Activated CD4-positive, alpha-beta T cell treated with anti-CD3 and anti-CD28 coated beads, Interleukin-2, amount 50 U/mL, for 16 hours (primary cell): ENCODE data around the gene CD44.

Source experiments
- DNase-seq: peaks from one replicate; pipeline ENCODE4 v3.0.0-alpha.2; 2020

CD44 gene

DNA sequence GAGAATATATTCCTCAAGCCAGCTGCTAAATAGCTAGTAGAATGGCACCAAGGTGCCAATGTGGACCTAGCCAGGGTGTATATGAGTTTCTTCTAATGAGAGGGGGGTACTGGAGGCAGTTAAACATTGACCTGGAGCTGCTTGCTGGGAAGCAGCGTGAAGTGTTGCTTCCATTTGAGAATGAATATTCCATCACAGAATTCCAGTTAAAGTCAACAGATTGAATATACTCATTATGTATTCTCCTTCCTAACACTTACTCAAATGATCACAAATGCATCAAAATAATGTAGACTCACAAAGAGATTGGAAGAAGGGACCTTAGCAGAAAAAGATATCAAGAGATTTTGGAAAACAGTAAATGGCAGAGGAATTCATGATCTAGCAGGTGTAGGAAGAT is 102.1 kb downstream of the CD44 start:
- DNase-seq = no peak

DNA sequence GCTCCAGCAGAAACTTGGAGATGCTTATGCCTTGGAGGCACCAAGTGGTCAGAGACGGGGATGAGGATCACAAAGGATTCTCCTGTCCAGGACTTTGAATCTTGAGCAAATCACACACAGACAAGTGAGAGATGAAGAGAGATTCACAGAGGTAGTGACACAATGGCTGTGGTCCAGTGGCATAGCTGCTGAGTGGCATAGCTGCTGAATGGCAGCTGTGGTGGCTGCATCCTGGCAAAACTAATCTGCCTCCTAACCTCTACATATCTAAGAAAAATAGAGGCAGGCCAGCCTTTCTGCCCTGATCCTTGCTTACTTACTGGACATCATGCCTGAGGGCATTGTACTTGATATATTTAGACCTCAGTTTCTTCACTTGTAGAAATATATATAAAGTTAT is 102.6 kb downstream of the CD44 start:
- no peak for DNase-seq

DNA sequence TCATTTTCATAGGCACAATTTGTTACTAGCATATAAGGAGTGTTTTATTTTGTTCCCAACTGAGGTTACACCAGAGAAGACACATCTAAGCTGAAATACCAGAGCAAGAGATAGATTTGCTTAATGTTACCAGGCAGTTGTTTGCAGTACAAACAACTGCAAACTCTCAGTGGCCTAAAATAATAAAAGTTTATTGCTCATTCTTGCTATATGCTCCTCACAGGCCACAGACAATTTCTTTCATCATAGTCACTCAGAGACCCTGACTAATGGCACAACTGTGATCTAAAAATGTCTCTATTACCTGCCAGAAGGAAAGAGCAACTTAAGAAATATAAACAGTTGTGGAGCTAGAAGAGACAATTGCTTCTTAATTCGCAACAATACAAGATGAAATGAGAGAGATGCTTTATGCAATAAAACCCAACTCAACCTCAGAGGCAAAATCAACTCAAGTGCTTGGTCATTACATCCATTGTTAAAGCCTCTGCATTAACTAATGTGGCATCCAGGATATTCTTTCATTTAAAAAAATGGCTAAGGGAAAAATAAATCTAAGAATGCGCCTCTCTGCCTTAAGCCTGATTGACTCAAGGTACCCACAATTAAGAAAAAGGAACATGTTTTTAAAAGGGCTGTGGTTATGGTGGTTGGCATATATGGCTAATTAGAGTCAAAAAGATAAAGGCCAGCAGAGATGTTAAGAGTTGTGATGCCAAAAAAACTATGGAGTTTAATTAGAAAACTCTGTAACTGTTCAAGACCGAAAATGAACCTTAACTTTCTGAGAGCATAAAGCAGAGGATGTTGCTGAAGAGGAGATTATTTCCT is 103.7 kb downstream of the CD44 start:
- peak; percentile 14 for DNase-seq

DNA sequence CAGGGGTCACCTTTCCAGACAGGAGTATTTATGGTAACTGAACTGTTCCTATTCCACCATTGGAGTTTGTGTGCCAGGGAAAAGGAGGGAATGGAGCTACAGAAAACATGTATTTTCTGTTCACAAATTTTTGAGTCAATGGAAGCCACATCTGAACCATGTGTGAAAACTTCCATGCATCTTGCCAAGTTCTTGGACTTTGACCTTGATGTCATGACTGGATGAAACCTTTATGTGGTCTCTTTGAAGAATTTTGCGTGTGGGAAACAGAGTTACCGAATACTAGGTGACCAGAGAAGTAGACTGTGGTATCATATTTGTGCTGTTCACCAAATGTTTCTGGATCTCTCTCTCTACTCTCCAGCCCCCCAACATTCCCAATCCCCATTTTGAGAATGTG is 104.8 kb downstream of the CD44 start:
- DNase-seq = no peak

DNA sequence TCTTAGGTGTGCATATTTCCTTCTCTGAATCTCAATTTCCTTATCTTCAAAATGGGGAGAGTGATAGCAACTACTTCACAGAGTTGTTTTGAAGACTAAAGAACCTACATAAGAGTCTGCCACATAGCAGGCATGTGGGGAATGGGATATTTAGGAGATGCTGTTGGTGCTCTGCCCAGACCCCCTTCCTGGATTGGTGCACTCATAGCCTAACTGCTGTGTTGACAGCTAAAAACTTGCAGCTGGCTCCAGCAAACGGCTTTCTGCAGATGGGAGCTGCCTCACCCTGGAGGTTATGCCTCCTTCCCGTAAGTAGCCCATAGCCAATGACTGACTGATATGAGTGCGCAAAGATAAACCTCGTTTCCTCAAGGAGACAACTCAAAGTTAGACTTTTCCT is 106.1 kb downstream of the CD44 start:
- no peak for DNase-seq

DNA sequence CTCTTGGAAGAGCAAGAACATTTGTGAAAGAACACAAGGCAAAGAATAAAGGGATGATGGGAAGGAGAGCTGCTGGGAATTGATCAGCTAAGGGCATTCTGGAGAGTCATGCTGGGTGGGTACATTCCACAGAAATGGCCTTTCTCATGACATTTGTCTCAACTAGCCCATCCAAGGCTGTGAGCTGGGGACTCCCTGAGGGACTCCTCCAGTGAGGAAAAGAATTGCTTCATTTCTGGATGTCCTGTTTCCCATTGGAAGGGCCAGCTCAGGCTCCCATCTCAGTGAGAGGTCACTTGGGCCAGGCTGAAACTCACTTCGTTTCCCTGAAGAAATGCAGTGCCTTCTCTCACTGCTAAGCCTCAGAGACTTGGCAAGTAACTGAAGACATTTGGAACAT is 106.8 kb downstream of the CD44 start:
- DNase-seq = no peak

DNA sequence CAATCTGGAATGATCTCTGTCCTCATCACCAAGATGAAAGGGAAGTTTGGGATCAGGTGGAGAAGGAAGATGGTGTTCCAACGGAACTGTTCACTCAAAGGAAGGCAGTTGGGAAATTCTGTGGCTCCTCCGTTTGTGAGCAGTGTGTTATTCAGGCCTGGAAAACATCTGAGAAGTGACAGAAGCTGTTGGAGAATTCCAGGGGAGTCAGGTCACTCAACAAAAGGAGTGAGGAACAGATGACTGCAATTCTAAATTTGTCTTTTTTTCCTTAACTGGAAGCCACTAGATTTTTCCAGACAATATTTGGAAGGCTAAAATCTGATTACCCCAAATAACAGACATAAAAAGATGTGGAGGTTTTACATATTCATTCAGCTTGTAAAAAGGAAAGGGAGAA is 107.8 kb downstream of the CD44 start:
- no peak for DNase-seq

DNA sequence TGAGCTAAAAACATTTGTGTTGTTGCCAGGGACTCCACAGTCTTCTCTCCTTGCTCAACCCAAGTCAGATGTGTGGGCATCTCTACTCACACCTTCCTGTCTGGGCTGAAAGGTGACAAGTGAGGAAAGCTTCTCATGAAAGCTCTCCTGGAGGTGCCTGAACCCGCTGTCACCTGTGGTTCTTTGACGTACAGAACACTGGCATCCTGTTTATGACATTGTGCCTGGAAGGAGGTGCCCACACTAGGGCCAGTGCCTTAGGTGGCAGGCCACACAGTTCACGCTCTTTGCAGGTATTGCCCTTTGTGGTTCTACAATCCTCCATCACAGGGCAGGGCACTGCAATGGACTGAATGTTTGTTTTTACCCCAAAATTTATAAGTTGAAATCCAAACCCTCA is 108.5 kb downstream of the CD44 start:
- DNase-seq = peak; percentile 27

DNA sequence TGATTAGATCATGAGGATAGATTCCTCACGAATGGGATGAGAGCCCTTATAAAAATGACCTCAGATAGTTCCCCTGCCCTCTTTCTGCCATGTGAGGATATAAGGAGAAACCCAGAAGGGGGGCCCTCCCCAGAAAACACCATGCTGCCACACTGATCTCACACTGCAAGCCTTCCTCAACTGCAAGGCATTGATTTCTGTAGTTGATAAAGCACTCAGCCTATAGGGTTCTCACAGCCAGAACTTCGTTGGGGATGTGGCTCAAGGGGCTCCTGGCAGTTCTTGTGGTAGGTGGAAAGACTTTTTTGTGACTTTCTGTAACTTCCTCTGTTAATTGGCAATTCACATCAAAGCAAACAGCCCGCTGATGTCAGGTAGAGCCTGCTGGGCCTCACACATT is 108.9 kb downstream of the CD44 start:
- DNase-seq = no peak

DNA sequence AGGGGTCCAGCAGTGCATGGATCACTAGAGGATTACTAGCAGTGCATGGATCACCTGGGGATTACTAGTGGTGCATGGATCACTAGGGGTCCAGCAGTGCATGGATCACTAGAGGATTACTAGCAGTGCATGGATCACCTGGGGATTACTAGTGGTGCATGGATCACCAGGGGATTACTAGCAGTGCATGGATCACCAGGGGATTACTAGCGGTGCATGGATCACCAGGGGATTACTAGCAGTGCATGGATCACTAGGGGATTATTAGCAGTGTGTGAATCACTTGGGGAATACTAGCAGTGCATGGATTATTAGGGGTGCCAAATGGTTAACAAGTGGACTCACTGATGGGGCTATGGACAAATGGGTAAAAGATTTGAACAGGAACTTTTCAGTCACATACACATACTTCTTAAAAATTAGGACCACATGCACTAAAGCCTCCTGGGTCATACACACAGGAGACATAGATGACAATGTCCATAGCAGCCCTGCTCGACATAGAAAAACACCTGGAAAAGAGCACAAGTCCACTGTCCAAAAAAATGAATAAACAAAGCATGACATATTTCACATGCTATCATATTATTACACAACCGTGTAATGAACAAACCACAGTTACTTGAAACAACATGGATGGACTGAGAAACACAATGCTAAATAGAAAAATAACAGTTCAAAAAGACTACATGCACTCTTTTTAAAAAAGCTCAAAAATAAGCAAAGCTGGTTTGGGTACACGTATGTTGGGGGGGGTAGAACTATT is 109.8 kb downstream of the CD44 start:
- DNase-seq = no peak

DNA sequence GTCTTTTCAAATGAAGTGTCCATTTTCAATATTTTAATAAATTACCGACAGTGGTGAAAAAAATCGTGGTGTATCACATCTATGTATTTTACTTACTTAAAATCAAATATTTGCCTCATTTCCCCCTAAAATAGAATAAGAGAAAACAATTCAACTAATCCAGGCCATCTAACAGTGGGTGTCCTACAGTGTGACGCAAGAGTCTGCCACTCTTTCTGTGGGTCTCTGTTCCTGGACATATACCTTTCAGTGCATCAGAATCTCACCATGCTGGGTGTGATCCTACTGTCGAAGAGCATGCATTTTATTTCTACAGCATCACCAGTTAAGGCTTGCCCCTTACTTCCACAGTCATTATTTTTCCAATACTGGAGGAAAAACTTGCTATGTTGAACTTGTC is 111.2 kb downstream of the CD44 start:
- DNase-seq = no peak

DNA sequence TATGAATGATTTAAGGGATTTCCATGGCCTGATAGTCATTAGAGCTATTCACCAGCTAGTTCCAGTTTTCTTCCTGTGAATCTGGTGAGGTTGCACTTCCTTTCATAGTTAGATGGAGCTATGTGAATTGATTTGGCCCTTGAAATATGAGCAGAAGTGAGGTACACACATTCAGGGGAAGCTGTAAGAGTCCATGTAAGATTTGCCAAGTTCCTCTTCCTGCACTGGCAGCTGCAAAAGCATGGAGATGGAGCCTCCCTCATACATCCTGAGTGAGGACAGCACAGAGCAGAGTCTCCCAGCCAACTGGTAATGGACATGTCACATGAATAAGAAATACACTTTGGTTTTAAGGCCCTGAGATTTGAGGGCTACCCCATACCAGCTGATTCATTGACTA is 111.7 kb downstream of the CD44 start:
- no peak for DNase-seq

DNA sequence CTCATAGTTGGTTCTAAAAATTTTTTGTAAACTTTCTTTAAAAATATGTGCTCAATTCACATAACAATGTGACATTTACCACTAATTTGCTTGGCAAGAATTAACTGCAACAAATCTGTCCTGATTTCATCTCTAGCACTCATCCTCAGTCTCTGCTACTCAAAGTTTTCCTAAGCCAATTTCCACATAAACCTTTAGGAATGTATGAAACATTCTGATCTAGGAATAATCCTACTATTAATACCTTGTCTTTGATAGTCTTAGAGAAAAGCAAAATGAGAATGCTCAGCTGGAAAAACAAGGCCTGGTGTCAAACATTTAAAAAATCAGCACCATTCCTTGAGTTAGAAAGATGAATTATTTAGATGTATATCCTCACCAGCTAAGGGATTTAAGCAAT is 114.3 kb downstream of the CD44 start:
- no peak for DNase-seq

DNA sequence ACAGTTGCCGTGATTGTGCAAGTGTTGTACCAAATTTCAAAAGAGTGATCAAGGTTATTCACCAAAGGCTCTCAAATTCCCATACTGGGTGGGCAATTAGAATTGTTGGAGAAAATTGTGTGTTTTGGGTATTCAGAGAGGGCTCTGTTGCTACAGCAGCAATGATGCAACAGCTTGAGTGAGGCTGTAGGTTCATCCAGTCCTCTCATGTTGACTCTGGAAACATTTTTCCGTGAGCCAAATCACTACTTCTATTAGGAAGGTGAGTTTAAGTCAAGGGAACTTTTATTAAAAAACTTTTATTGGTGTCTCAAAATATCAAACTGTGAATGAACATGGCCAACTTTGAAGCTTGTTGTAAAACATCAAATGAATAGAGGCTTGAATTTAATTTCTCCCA is 116.5 kb downstream of the CD44 start:
- DNase-seq = no peak

DNA sequence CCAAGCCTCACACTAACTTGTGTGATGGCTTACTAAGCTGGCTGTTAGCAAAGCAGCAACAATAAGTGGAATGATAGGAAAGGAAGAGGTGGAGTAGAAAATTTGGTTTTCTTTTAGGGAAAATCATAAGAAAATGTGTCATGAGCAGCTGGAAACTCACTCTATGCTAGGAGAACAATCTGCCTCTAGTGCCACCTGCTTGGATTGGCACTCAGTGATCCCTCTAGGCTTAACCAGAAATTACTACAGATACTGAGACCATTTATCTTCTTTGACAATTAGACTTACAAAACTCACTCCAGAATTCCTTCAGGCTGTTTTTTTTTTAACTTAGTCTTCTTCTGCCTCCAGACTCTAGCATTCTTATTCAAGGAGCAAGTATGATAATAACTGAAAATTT is 117.3 kb downstream of the CD44 start:
- DNase-seq = no peak

DNA sequence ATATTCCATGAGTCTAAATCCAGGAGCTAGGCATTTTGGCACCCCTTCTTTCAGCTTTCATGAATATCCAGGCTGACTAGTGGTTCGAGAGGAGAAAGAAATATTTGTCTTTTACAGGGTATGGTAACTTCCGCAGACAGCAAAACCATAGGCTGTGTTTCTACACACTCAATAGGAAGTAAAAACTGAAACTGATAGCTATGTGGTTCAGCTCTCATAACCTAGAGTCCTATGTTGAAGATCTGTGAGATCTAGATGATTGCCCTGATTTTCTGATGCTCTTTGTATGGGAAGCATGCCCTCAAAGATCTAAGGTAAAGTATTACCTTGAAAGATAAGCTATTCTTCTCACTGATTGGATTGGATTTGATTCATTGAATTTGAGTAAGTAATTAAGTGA is 118.3 kb downstream of the CD44 start:
- DNase-seq = peak; percentile 54

DNA sequence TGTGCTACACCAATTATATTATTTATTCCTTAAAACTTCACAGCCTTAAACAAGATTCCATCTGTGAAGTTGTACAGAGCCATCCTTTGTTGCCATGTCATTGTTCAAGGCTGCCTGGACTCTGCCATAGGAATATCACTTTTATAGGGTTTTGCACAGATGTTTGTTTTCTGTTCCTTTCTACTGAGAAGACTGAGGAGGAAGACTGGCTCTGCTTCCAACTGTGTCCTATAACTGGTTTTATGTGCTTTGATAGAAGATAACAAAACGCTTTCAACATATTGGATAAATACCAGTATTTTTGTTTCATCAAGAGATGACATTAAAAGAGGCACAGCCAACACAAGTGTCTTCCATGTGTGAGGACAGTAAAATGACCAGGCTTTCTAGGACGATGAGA is 120.6 kb downstream of the CD44 start:
- DNase-seq = no peak

DNA sequence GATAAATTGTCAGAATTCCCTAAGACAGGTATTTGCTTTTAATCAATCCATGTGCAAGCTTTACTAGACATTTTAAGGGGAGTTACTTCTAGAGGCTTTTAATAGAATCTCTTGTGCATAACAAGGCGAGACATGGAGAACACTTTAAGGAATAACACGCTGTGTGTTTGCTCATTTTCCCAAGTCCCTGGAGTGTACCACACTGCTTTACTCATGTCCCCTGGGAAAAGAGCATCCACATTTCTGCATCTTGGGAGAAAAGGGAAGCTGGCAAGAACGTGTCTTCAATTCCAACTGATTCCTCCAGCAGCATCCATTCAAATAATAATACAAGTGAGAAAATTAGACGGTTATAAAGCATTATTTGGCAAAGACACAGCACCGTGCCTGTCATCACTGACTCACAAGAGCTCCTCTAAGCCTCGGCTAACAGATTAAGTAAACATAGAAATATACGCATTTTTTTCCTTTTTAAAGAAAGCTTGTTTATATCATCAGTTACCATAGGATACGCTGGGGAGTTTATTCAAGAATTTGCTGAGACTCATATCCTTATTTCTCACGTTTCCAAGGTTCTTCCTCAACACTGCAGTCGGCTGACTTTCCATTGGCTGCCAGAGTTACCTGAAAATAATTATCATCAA is 121.5 kb downstream of the CD44 start:
- no peak for DNase-seq

DNA sequence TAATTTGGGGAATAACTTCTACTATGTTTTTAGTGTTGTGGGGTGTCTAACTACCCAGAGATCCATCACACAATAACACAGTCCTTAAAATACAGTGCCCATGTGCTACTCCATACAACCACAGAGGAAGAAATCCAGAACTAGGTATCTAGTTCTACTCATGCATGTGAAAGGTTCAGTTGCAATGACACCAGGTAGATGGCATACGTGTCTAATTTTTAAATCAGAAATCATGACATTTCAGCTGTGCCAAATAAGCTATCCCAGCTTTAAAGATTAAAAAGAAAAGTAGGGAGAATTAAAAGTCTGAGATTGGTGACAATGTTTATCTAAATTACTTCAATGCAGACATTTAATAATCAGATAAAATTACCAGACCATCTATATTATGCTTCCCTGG is 122.2 kb downstream of the CD44 start:
- DNase-seq = no peak

DNA sequence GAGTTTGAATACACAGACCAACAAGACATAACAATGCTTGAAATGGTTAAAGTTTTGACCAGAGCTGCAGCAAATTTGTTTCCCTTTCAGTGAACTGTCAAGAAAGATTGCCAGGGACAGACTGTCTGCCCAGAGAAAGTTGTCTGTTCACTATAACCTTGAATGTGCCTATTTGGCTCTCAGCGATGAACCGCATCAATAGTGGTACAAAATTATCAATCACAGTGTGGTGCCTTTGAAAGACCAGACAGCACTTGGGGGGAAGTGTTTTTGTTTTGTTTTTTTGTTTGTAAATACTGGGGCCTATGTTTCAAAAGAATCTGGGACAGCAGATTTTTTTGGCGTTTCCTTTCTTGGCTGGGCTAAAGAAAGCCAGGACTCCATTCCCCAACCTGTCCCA is 123.1 kb downstream of the CD44 start:
- DNase-seq = no peak

DNA sequence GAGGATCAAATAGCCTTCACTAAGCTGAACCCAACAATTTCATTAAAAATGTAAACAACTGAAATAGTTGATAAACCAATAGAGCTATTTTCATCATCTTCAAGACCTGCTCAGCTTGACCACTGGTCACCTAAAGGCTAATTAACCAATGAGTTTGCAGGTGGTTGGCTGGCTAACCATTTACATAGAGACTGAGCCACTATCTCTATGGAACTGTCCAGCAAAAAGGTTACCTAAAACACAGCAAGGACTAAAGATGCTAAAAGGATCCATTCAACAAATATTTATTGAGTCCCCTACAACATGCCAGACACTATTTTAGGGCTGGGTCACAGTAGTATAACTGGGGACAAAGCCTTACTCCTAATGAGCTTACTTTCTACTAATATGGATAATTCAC is 123.8 kb downstream of the CD44 start:
- no peak for DNase-seq

DNA sequence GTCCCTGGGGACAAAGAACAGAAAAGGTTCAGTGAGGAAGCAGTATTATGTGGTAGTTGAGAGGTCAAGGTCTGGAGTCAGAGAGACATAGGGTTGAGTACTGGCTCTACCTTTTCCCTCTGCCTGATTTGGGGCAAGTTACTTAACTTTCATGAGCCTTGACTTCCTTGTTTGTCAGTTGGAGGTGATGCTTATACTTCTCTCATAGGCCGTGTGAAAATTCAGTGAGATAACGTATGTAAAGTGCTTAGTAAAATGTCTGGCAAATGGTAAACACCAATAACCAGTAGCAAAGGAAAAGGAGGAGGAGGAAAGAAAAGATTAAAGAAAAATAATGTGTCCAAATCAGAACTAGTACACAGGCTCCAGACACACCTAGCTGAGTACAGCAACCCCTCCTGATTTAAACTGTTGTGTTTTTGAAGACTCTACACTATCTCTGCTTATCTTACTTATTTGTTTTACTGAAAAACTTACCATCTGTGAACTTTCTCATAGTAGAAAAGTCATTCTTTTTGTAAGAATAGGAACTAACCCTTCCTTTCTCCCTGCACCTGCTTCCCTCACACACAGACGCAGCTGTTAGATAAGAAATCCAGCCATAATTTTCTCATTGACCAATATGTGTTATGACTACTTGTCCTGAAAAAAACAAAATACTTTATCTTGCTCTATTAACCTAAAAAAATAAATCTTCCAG is 126.9 kb downstream of the CD44 start:
- DNase-seq = no peak

DNA sequence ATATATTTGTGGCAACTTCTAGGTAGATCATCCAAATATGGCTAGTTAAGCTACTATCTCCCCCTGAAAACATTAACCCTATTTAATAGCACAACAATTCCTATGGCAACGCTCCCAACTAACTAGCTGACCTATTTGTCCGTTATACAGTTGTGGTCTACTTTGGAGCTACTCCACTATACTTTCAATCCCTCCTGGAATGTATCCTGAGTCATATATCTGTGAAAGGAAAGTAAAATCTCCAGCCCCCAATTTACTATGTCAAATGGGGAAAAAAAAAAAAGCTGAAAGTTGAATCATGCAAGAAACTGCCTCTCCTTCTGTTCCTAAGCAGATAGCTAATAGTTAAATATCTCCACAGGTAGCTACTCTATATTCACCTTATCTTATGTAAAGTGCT is 128.5 kb downstream of the CD44 start:
- DNase-seq = no peak

DNA sequence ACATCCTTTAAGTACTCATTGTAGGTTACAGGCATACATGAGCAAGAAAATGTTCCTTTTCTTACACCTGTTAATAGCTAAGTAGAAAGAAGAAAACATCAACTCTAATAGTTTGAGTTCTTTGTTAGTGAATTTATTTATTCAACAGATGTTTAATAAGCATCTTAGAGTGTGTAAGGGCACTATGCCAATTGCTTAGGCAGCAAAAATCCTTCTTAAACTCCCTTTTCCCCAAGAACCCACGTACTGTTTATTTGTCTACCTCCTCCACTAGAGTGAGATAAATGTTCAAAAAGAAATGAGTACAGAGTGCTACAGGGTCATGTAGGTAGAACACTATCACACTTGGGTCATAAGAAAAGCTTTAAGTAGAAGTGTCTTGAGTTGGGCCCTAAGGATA is 131.4 kb downstream of the CD44 start:
- no peak for DNase-seq
